SJCRH30 (cell line): ENCODE results near the gene RPRD1A. TPM values are rescaled to one million over a fixed set of nuclear protein-coding genes. Genes with fewer than 3 reads are reported as not detected.
"Not testable (repeated sequence)": the region's sequence is repeated elsewhere in the genome, so short reads cannot be mapped to it uniquely, and the experiment has no call there.

Experiments used
- DNase-seq, 2 experiments: peaks; one replicate each; pipeline ENCODE4 v3.0.0-alpha.2; 2015 to 2020
- H3K27ac ChIP-seq: fragments of 250-450 bp; sonication (Bioruptor Pico); 2 replicates; pipeline ENCODE4 v1.5.1; 2020; ENCODE audit warnings: mild to moderate bottlenecking, moderate library complexity
- H3K27me3 ChIP-seq: fragments of 250-450 bp; sonication (Bioruptor Pico); 2 replicates; pipeline ENCODE4 v1.5.1; 2020; ENCODE audit warnings: mild to moderate bottlenecking, moderate library complexity
- H3K36me3 ChIP-seq: fragments of 250-450 bp; sonication (Bioruptor Pico); 2 replicates; pipeline ENCODE4 v1.5.1; 2020; ENCODE audit warnings: mild to moderate bottlenecking, moderate library complexity
- H3K4me1 ChIP-seq: fragments of 250-450 bp; sonication (Bioruptor Pico); 2 replicates; pipeline ENCODE4 v1.5.1; 2020; ENCODE audit warnings: mild to moderate bottlenecking, moderate library complexity
- H3K4me3 ChIP-seq: fragments of 250-450 bp; sonication (Bioruptor Pico); 2 replicates; pipeline ENCODE4 v1.5.1; 2020; ENCODE audit warnings: mild to moderate bottlenecking, moderate library complexity
- H3K9me3 ChIP-seq: fragments of 250-450 bp; sonication (Bioruptor Pico); replicated peaks from 2 replicates; pipeline ENCODE4 v1.5.1; 2020; ENCODE audit warnings: mild to moderate bottlenecking, moderate library complexity
- total RNA-seq: library from RNA; depleted of rRNA; stranded (reverse); fragments of >200 nt; shearing (Covaris generic); gene quantifications from 2 replicates; pipeline ENCODE4 v1.2.3, GENCODE V29; 2014

The RPRD1A gene
- total RNA-seq, 1 experiment from 2014 or later = 37.0 TPM

- no peak for DNase-seq
- Histone ChIP-seq H3K4me3 (no peak overlapping the region), H3K27me3 (no peaks in the 10 kb centered on the region), H3K36me3 (peaks cover 24% of the 10 kb centered on the region), H3K27ac (no peak overlapping the region), H3K4me1 (no peaks in the 10 kb centered on the region), H3K9me3 (no peaks in the 10 kb centered on the region)
These were observed 88.2 kb downstream of the RPRD1A start for GRCh38 chr18:35979112-35979511.

GRCh38 chr18:35974181-35974580 is 93.2 kb downstream of the RPRD1A start:
- Histone ChIP-seq H3K4me3 (no peak overlapping the region), H3K9me3 (no peaks in the 10 kb centered on the region), H3K27me3 (no peaks in the 10 kb centered on the region), H3K4me1 (no peaks in the 10 kb centered on the region), H3K36me3 (peaks cover 18% of the 10 kb centered on the region), H3K27ac (no peak overlapping the region)
- no peak for DNase-seq

- Histone ChIP-seq H3K4me1 (no peaks in the 10 kb centered on the region), H3K9me3 (no peaks in the 10 kb centered on the region), H3K36me3 (peaks cover 14% of the 10 kb centered on the region; the same call in 1 of the 2 replicates), H3K27ac (no peak overlapping the region), H3K27me3 (no peaks in the 10 kb centered on the region), H3K4me3 (no peak overlapping the region)
- no peak for DNase-seq
These were observed 93.7 kb downstream of the RPRD1A start for GRCh38 chr18:35973650-35974049.

- Histone ChIP-seq H3K9me3 (no peaks in the 10 kb centered on the region), H3K27ac (peak within 1 kb of the TSS; percentile 44), H3K36me3 (peaks cover 8% of the 10 kb centered on the region; the same call in 1 of the 2 replicates), H3K27me3 (no peaks in the 10 kb centered on the region), H3K4me1 (no peaks in the 10 kb centered on the region), H3K4me3 (peak within 1 kb of the TSS; percentile 75)
- peak; percentile 84 to 90 for DNase-seq
These were observed 95.0 kb downstream of the RPRD1A start, which contains the start of gene RMP24 for GRCh38 chr18:35972197-35973000. RMP24 (plus strand) TSS chr18:35972679.

- H3K27me3 ChIP-seq = no peaks in the 10 kb centered on the region
- no peaks in the 10 kb centered on the region for H3K9me3 ChIP-seq
- no peak overlapping the region for H3K27ac ChIP-seq
- DNase-seq = no peak
- no peaks in the 10 kb centered on the region for H3K4me1 ChIP-seq
- peak overlapping the region; percentile 75 for H3K4me3 ChIP-seq
- H3K36me3 ChIP-seq = peaks cover 6% of the 10 kb centered on the region; the same call in 1 of the 2 replicates
These were observed 95.6 kb downstream of the RPRD1A start for GRCh38 chr18:35971661-35972196.

GRCh38 chr18:35969676-35970075 is 97.7 kb downstream of the RPRD1A start:
- no peak overlapping the region for H3K4me3 ChIP-seq
- H3K4me1 ChIP-seq = no peaks in the 10 kb centered on the region
- H3K27ac ChIP-seq = no peak overlapping the region
- DNase-seq = no peak
- no peaks in the 10 kb centered on the region for H3K36me3 ChIP-seq
- no peaks in the 10 kb centered on the region for H3K27me3 ChIP-seq
- H3K9me3 ChIP-seq = no peaks in the 10 kb centered on the region

- DNase-seq = peak; percentile 3 to 6
- H3K27me3 ChIP-seq = no peaks in the 10 kb centered on the region
- H3K27ac ChIP-seq = no peak overlapping the region
- no peaks in the 10 kb centered on the region for H3K4me1 ChIP-seq
- H3K9me3 ChIP-seq = no peaks in the 10 kb centered on the region
- H3K4me3 ChIP-seq = no peak overlapping the region
- no peaks in the 10 kb centered on the region for H3K36me3 ChIP-seq
These were observed 99.0 kb downstream of the RPRD1A start for GRCh38 chr18:35968278-35968880.

GRCh38 chr18:35967866-35968265 is 99.5 kb downstream of the RPRD1A start:
- DNase-seq, H3K36me3 ChIP-seq, H3K4me3 ChIP-seq, H3K4me1 ChIP-seq, H3K27me3 ChIP-seq, H3K9me3 ChIP-seq, H3K27ac ChIP-seq: not testable (repeated sequence)

- H3K36me3 ChIP-seq = no peaks in the 10 kb centered on the region
- no peaks in the 10 kb centered on the region for H3K9me3 ChIP-seq
- no peak overlapping the region for H3K4me3 ChIP-seq
- no peak overlapping the region for H3K27ac ChIP-seq
- no peaks in the 10 kb centered on the region for H3K4me1 ChIP-seq
- DNase-seq = no peak
- no peaks in the 10 kb centered on the region for H3K27me3 ChIP-seq
These were observed 103.0 kb downstream of the RPRD1A start for GRCh38 chr18:35964319-35964718.

- Histone ChIP-seq H3K4me3 (no peak overlapping the region), H3K27ac (no peak overlapping the region)
- no peak for DNase-seq
These were observed 105.0 kb downstream of the RPRD1A start for GRCh38 chr18:35962320-35962719.

GRCh38 chr18:35956226-35956625 is 111.1 kb downstream of the RPRD1A start:
- no peaks in the 10 kb centered on the region for H3K4me1 ChIP-seq
- H3K36me3 ChIP-seq = no peaks in the 10 kb centered on the region
- no peak overlapping the region for H3K27ac ChIP-seq
- no peaks in the 10 kb centered on the region for H3K27me3 ChIP-seq
- no peaks in the 10 kb centered on the region for H3K9me3 ChIP-seq
- no peak overlapping the region for H3K4me3 ChIP-seq
- no peak for DNase-seq

More at GRCh38 chr18:35962320-35962719, 105.0 kb downstream of the RPRD1A start:
- Histone ChIP-seq H3K4me1 (no peaks in the 10 kb centered on the region), H3K36me3 (no peaks in the 10 kb centered on the region), H3K9me3 (no peaks in the 10 kb centered on the region), H3K27me3 (no peaks in the 10 kb centered on the region)

- no peaks in the 10 kb centered on the region for H3K36me3 ChIP-seq
- no peaks in the 10 kb centered on the region for H3K4me1 ChIP-seq
- no peak for DNase-seq
- H3K4me3 ChIP-seq = no peak overlapping the region
- H3K27ac ChIP-seq = no peak overlapping the region
- no peaks in the 10 kb centered on the region for H3K9me3 ChIP-seq
- H3K27me3 ChIP-seq = no peaks in the 10 kb centered on the region
These were observed 113.7 kb downstream of the RPRD1A start for GRCh38 chr18:35953688-35954087.

- no peaks in the 10 kb centered on the region for H3K9me3 ChIP-seq
- no peaks in the 10 kb centered on the region for H3K4me1 ChIP-seq
- H3K4me3 ChIP-seq = no peak overlapping the region
- no peak for DNase-seq
- no peaks in the 10 kb centered on the region for H3K27me3 ChIP-seq
- H3K27ac ChIP-seq = no peak overlapping the region
- no peaks in the 10 kb centered on the region for H3K36me3 ChIP-seq
These were observed 116.8 kb downstream of the RPRD1A start for GRCh38 chr18:35950628-35950982.

GRCh38 chr18:35949903-35950627 is 117.3 kb downstream of the RPRD1A start:
- DNase-seq = peak in 1 of 2 experiments; percentile 45
- no peaks in the 10 kb centered on the region for H3K36me3 ChIP-seq
- no peaks in the 10 kb centered on the region for H3K27me3 ChIP-seq
- no peak overlapping the region for H3K27ac ChIP-seq
- H3K9me3 ChIP-seq = no peaks in the 10 kb centered on the region
- H3K4me3 ChIP-seq = no peak overlapping the region
- no peaks in the 10 kb centered on the region for H3K4me1 ChIP-seq

GRCh38 chr18:35949090-35949489 is 118.3 kb downstream of the RPRD1A start:
- Histone ChIP-seq H3K9me3 (no peaks in the 10 kb centered on the region), H3K4me1 (no peaks in the 10 kb centered on the region), H3K36me3 (no peaks in the 10 kb centered on the region), H3K4me3 (no peak overlapping the region), H3K27me3 (no peaks in the 10 kb centered on the region), H3K27ac (no peak overlapping the region)
- DNase-seq = no peak
